Keratinocyte (primary cell): ENCODE results near the gene IQSEC3. TPM values are rescaled to one million over a fixed set of nuclear protein-coding genes. Genes with fewer than 3 reads are reported as not detected.

Experiments used
- DNase-seq: peaks from one replicate; pipeline ENCODE4 v3.0.0-alpha.2; 2011; ENCODE audit warnings: low read depth, missing footprints, low spot score
- FAIRE-seq: peaks from 2 replicates; lab custom pipeline; 2011; peaks lifted over from hg19 to GRCh38; lab: Jason Lieb, UNC
- H2AFZ ChIP-seq: 2 replicates; pipeline ENCODE4 v1.6.0; 2012; ENCODE audit warnings: low read length, control low read depth, inconsistent platforms; ENCODE audit not compliant: control insufficient read depth
- H3K27ac ChIP-seq: 2 replicates; pipeline ENCODE4 v1.5.1; 2011; ENCODE audit warnings: low read length; ENCODE audit not compliant: control insufficient read depth, insufficient read depth
- H3K27me3 ChIP-seq: 3 replicates; pipeline ENCODE4 v1.6.0; 2011; ENCODE audit warnings: low read length; ENCODE audit not compliant: control insufficient read depth, insufficient read depth; ENCODE audit errors: extremely low read depth
- H3K36me3 ChIP-seq, 2 experiments: 2 replicates in 1 of 2; 3 replicates in 1 of 2; pipeline ENCODE4 v1.5.1; 2011; ENCODE audit warnings: low read length in 2 of 2, mild to moderate bottlenecking in 1 of 2; ENCODE audit not compliant: control insufficient read depth in 2 of 2, insufficient read depth in 2 of 2; ENCODE audit errors: extremely low read depth in 1 of 2
- H3K4me1 ChIP-seq: 3 replicates; pipeline ENCODE4 v1.5.1; 2011; ENCODE audit warnings: low read length; ENCODE audit not compliant: control insufficient read depth, insufficient read depth; ENCODE audit errors: extremely low read depth
- H3K4me2 ChIP-seq: 3 replicates; pipeline ENCODE4 v1.6.0; 2011; ENCODE audit warnings: low read depth, low read length; ENCODE audit not compliant: control insufficient read depth, insufficient read depth; ENCODE audit errors: extremely low read depth
- H3K4me3 ChIP-seq, 3 experiments: fragments of 200-600 bp in 1 of 3; sonication (generic) in 1 of 3; 2 replicates in 2 of 3; 3 replicates in 1 of 3; pipeline ENCODE4 v1.5.1; 2011 to 2016; ENCODE audit warnings: low read length in 3 of 3, mild to moderate bottlenecking in 3 of 3, control low read depth in 2 of 3, inconsistent platforms in 1 of 3, low read depth in 1 of 3, mixed read lengths in 1 of 3, mixed run types in 1 of 3, moderate library complexity in 1 of 3; ENCODE audit not compliant: control insufficient read depth in 2 of 3, insufficient read depth in 2 of 3; ENCODE audit errors: extremely low read depth in 1 of 3
- H3K79me2 ChIP-seq: 2 replicates; pipeline ENCODE4 v1.6.0; 2012; ENCODE audit warnings: low read length; ENCODE audit not compliant: control insufficient read depth, insufficient read depth
- H3K9ac ChIP-seq: 3 replicates; pipeline ENCODE4 v1.6.0; 2011; ENCODE audit warnings: low read length; ENCODE audit not compliant: control insufficient read depth, insufficient read depth; ENCODE audit errors: extremely low read depth
- H3K9me1 ChIP-seq: 3 replicates; pipeline ENCODE4 v1.6.0; 2011; ENCODE audit warnings: low read length; ENCODE audit not compliant: control insufficient read depth, insufficient read depth; ENCODE audit errors: extremely low read depth
- H3K9me3 ChIP-seq: 2 replicates; pipeline ENCODE4 v1.5.1; 2012; ENCODE audit warnings: low read depth, low read length; ENCODE audit not compliant: control insufficient read depth
- H4K20me1 ChIP-seq: 3 replicates; pipeline ENCODE4 v1.6.0; 2011; ENCODE audit warnings: low read length; ENCODE audit not compliant: control insufficient read depth, insufficient read depth; ENCODE audit errors: extremely low read depth
- EZH2 ChIP-seq: IDR thresholded peaks from one replicate; pipeline ENCODE4 v1.6.1; 2012; ENCODE audit warnings: inconsistent platforms, mild to moderate bottlenecking, low read length, moderate library complexity
- dilution Hi-C: fragments of 300-500 bp; cut with MboI; formaldehyde crosslinking; loops from one replicate; pipeline ENCODE4 v1.7.0; 2020; ENCODE audit warnings: low sequenced_read_pairs; ENCODE audit not compliant: extremely low pct_ligation_motif_present
- polyA plus RNA-seq, 5 experiments: library from polyadenylated mRNA; depleted of rRNA in 3 of 5; stranded (reverse) in 3 of 5; stranded (forward) in 1 of 5; unstranded in 1 of 5; fragments of >200 nt; gene quantifications; 1 replicate in 1 of 5; 2 replicates in 3 of 5; 3 replicates in 1 of 5; pipeline versions ENCODE4 v1.2.1 to v1.2.3, GENCODE V29; 2011 to 2012; ENCODE audit warnings: missing spikeins in 2 of 5, low read depth in 1 of 5, low replicate concordance in 1 of 5
- TF ChIP-seq, protein P1 (sequence below), 3 experiments: IDR thresholded peaks in 1 of 3; conservative IDR thresholded peaks in 1 of 3; optimal IDR thresholded peaks in 1 of 3; 2 replicates in 2 of 3; 3 replicates in 1 of 3; pipeline versions ENCODE3 to v1.5.1; 2011; ENCODE audit warnings: low read length in 3 of 3, mild to moderate bottlenecking in 3 of 3, moderate library complexity in 2 of 3, control low read depth in 1 of 3, inconsistent platforms in 1 of 3; ENCODE audit not compliant: insufficient read depth in 2 of 3; ENCODE audit errors: extremely low read depth in 1 of 3

The IQSEC3 gene
- polyA plus RNA-seq, 1 donor (not counting 4 experiments of a cell fraction or from before 2014, with no cell fraction given), result not detected

DNA sequence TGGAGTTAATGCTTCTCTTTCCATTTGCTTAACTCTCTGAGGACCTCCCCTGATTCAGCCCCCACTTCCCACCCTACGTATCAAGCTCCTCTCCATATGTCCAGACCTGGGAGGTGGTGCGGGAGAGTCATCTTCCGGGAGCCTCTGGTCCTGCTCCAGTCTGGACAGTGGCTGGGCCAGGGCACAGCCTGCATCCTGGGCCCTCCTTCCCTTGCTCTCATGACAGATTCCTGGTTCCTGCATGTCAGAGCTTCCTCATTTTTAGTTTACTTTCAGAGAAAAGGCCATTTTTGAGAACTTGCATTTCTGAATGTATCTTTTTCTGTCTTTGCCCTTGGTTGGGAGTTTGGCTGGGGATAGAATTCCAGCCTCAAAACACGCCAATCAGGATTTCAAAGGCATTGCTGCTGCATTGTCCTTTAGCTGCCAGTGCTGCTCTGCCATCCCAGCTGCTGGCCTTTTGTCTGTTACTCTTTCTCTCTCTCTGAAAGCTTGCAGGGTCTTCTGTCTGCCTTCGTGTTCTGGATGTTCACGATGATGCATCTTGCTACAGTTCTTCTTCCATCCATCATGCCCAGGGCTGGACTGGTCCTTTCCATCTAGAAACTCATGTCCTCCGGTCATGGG lies 92.7 kb downstream of the IQSEC3 start:
- Histone ChIP-seq H2AFZ (no peak overlapping the region), H3K9me1 (no peaks in the 10 kb centered on the region), H3K4me2 (no peak overlapping the region), H3K36me3 (no peaks in the 10 kb centered on the region), H3K4me3 (no peak overlapping the region), H3K27me3 (peaks cover 3% of the 10 kb centered on the region), H3K79me2 (no peaks in the 10 kb centered on the region), H3K9ac (no peak overlapping the region), H3K9me3 (no peaks in the 10 kb centered on the region), H3K27ac (no peak overlapping the region), H3K4me1 (no peaks in the 10 kb centered on the region), H4K20me1 (no peaks in the 10 kb centered on the region)
- DNase-seq (no peak), FAIRE-seq (no peak)
- TF ChIP-seq EZH2, result no peak
- TF ChIP-seq, protein P1, sequence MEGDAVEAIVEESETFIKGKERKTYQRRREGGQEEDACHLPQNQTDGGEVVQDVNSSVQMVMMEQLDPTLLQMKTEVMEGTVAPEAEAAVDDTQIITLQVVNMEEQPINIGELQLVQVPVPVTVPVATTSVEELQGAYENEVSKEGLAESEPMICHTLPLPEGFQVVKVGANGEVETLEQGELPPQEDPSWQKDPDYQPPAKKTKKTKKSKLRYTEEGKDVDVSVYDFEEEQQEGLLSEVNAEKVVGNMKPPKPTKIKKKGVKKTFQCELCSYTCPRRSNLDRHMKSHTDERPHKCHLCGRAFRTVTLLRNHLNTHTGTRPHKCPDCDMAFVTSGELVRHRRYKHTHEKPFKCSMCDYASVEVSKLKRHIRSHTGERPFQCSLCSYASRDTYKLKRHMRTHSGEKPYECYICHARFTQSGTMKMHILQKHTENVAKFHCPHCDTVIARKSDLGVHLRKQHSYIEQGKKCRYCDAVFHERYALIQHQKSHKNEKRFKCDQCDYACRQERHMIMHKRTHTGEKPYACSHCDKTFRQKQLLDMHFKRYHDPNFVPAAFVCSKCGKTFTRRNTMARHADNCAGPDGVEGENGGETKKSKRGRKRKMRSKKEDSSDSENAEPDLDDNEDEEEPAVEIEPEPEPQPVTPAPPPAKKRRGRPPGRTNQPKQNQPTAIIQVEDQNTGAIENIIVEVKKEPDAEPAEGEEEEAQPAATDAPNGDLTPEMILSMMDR (optimal IDR thresholded peaks at IDR 0.05 in 1 of 3, IDR thresholded peaks at IDR 0.05 in 1 of 3, conservative IDR thresholded peaks at IDR 0.05 in 1 of 3; ENCODE audit: extremely low read depth in 1 of 3, insufficient read depth in 2 of 3, low read length in 3 of 3), result no peak
- dilution Hi-C loops, result no loop called here

DNA sequence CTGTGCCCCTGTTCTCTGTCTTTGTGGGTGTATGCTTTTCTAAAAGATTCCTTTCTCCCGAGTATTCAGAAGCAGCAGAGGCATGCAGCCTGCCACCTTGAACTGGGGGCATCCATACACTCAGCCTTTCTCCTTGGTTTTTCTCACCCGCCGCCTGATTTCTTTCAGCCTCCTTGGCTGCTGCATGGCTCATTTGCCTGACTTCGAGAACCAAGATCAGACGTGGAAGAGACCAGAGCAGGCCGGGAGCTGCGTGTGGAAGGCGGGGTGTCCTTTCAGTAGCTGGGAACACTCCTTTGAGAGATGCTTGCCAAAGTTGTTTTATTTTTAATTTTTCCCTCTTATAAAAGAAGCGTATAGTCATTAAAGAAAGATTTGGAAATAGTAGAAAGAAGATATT lies 94.3 kb downstream of the IQSEC3 start:
- TF ChIP-seq EZH2, result no peak
- TF ChIP-seq, protein P1 (optimal IDR thresholded peaks at IDR 0.05 in 1 of 3, IDR thresholded peaks at IDR 0.05 in 1 of 3, conservative IDR thresholded peaks at IDR 0.05 in 1 of 3; ENCODE audit: extremely low read depth in 1 of 3, insufficient read depth in 2 of 3, low read length in 3 of 3), result no peak
- Histone ChIP-seq H3K9ac (no peak overlapping the region), H3K27ac (no peak overlapping the region), H2AFZ (no peak overlapping the region), H3K4me1 (no peaks in the 10 kb centered on the region), H3K9me3 (no peaks in the 10 kb centered on the region), H3K36me3 (no peaks in the 10 kb centered on the region), H3K27me3 (peaks cover 3% of the 10 kb centered on the region), H3K4me2 (no peak overlapping the region), H3K79me2 (no peaks in the 10 kb centered on the region), H4K20me1 (no peaks in the 10 kb centered on the region), H3K4me3 (no peak overlapping the region), H3K9me1 (no peaks in the 10 kb centered on the region)
- dilution Hi-C loops, result no loop called here
- no peak for DNase-seq
- no peak for FAIRE-seq
